CD4-positive, alpha-beta T cell (primary cell): ENCODE data around the gene HEATR3. TPM values are rescaled to one million over a fixed set of nuclear protein-coding genes. Genes with fewer than 3 reads are reported as not detected.

Source experiments
- ATAC-seq: fragments of 200-7000 bp; cut with Tn5 transposase; one replicate; pipeline ENCODE4 v1.10.0; 2022; ENCODE audit warnings: mild to moderate bottlenecking; ENCODE audit not compliant: poor library complexity
- CTCF ChIA-PET: fragments of 350-600 bp; sonication (Branson Sonifier 250); formaldehyde crosslinking; loops from one replicate; lab custom pipeline; 2021; ENCODE audit warnings: antibody characterized with exemption, inconsistent platforms; lab: Charles Lee
- POLR2A ChIA-PET: fragments of 350-600 bp; sonication (Branson Sonifier 250); formaldehyde crosslinking; loops from one replicate; lab custom pipeline; 2021; ENCODE audit warnings: antibody characterized with exemption, inconsistent platforms; lab: Charles Lee
- DNase-seq, 14 experiments: peaks; one replicate each; pipeline ENCODE4 v3.0.0-alpha.2; 2013 to 2020; ENCODE audit warnings: mixed read lengths in 2 of 14
- H3K27ac ChIP-seq, 2 donors: one replicate each; pipeline versions ENCODE4 v1.5.1 to v1.7.0; 2013; ENCODE audit warnings: low read length in 2 of 2, low read depth in 1 of 2, mild to moderate bottlenecking in 1 of 2
- H3K27me3 ChIP-seq, 2 experiments: 1 replicate in 1 of 2; 2 replicates in 1 of 2; pipeline versions ENCODE4 v1.6.1 to v1.7.0; 2013; ENCODE audit warnings: low read length in 2 of 2, control low read depth in 1 of 2, mild to moderate bottlenecking in 1 of 2, moderate library complexity in 1 of 2; ENCODE audit not compliant: insufficient read depth in 2 of 2, control insufficient read depth in 1 of 2
- H3K36me3 ChIP-seq: one replicate; pipeline ENCODE4 v1.6.1; 2013; ENCODE audit warnings: low read length, control low read depth; ENCODE audit not compliant: insufficient read depth
- H3K4me1 ChIP-seq: one replicate; pipeline ENCODE4 v1.6.1; 2013; ENCODE audit warnings: low read length, control low read depth; ENCODE audit not compliant: insufficient read depth
- H3K4me3 ChIP-seq: one replicate; pipeline ENCODE4 v1.5.1; 2013; ENCODE audit warnings: mild to moderate bottlenecking, low read length, moderate library complexity
- H3K9me3 ChIP-seq, 2 experiments: 1 replicate in 1 of 2; 2 replicates in 1 of 2; pipeline versions ENCODE4 v1.6.1 to v1.7.0; 2013; ENCODE audit warnings: low read length in 2 of 2, mild to moderate bottlenecking in 2 of 2, control low read depth in 1 of 2, moderate library complexity in 1 of 2; ENCODE audit not compliant: control insufficient read depth in 1 of 2, insufficient read depth in 1 of 2
- H3K27ac Mint-ChIP-seq: one replicate; pipeline ENCODE4 v1.8.0; 2020; ENCODE audit warnings: mixed read lengths
- H3K27me3 Mint-ChIP-seq: one replicate; pipeline ENCODE4 v1.8.0; 2021; ENCODE audit warnings: mixed read lengths
- H3K36me3 Mint-ChIP-seq: one replicate; pipeline ENCODE4 v1.8.0; 2021; ENCODE audit warnings: low read depth, mixed read lengths
- H3K4me1 Mint-ChIP-seq: one replicate; pipeline ENCODE4 v1.8.0; 2021; ENCODE audit warnings: low read depth, mixed read lengths
- H3K4me3 Mint-ChIP-seq: one replicate; pipeline ENCODE4 v1.8.0; 2020; ENCODE audit warnings: mild to moderate bottlenecking, mixed read lengths
- H3K9me3 Mint-ChIP-seq: one replicate; pipeline ENCODE4 v1.8.0; 2020; ENCODE audit warnings: mixed read lengths
- intact Hi-C, 2 experiments: fragments of 100-400 bp; cut with DNase I in 1 of 2; cut with micrococcal nuclease in 1 of 2; formaldehyde crosslinking; loops; one replicate each; pipeline versions ENCODE4 v1.15.1 to v1.9.0; 2023 to 2025; cut with DNase I, micrococcal nuclease
- total RNA-seq, 174 experiments: library from RNA in 2 of 174; stranded (reverse) in 2 of 174; gene quantifications; one replicate each; pipeline ENCODE4 v1.2.3 and lab custom pipeline; 2021 to 2026
- TF ChIP-seq, protein P1 (sequence below): fragments of 200-600 bp; IDR thresholded peaks from one replicate; pipeline ENCODE4 v1.8.0; 2022; ENCODE audit warnings: antibody characterized with exemption, mild to moderate bottlenecking

The HEATR3 gene
- total RNA-seq, 2 experiments from 2014 or later, result 10.1 to 10.6 TPM

GRCh38 chr16:50058091-50058771 is 7.5 kb upstream of the HEATR3 start:
- Histone ChIP-seq H3K4me1 (no peaks in the 10 kb centered on the region), H3K4me3 (no peak overlapping the region), H3K9me3 (peaks cover 4 to 13% of the 10 kb centered on the region in 2 experiments), H3K27ac (no peak overlapping the region), H3K27me3 (no peaks in the 10 kb centered on the region), H3K36me3 (no peaks in the 10 kb centered on the region)
- Mint-ChIP-seq H3K9me3 (peaks cover 6% of the 10 kb centered on the region), H3K27ac (no peak overlapping the region), H3K36me3 (no peaks in the 10 kb centered on the region), H3K27me3 (no peaks in the 10 kb centered on the region), H3K4me1 (no peaks in the 10 kb centered on the region), H3K4me3 (no peak overlapping the region)
- ChIA-PET CTCF (no interaction called here), POLR2A (no interaction called here)
- DNase-seq, result no peak
- no peak for ATAC-seq
- intact Hi-C loops, result no loop called here
- TF ChIP-seq, protein P1, sequence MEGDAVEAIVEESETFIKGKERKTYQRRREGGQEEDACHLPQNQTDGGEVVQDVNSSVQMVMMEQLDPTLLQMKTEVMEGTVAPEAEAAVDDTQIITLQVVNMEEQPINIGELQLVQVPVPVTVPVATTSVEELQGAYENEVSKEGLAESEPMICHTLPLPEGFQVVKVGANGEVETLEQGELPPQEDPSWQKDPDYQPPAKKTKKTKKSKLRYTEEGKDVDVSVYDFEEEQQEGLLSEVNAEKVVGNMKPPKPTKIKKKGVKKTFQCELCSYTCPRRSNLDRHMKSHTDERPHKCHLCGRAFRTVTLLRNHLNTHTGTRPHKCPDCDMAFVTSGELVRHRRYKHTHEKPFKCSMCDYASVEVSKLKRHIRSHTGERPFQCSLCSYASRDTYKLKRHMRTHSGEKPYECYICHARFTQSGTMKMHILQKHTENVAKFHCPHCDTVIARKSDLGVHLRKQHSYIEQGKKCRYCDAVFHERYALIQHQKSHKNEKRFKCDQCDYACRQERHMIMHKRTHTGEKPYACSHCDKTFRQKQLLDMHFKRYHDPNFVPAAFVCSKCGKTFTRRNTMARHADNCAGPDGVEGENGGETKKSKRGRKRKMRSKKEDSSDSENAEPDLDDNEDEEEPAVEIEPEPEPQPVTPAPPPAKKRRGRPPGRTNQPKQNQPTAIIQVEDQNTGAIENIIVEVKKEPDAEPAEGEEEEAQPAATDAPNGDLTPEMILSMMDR, result no peak

GRCh38 chr16:50059111-50059510 is 6.7 kb upstream of the HEATR3 start:
- ChIA-PET CTCF (no interaction called here), POLR2A (no interaction called here)
- Histone ChIP-seq H3K27ac (no peak overlapping the region), H3K27me3 (no peaks in the 10 kb centered on the region), H3K9me3 (peaks cover 4 to 13% of the 10 kb centered on the region in 2 experiments), H3K4me3 (no peak overlapping the region), H3K36me3 (no peaks in the 10 kb centered on the region), H3K4me1 (no peaks in the 10 kb centered on the region)
- Mint-ChIP-seq H3K9me3 (peaks cover 6% of the 10 kb centered on the region), H3K27me3 (no peaks in the 10 kb centered on the region), H3K36me3 (no peaks in the 10 kb centered on the region), H3K4me1 (no peaks in the 10 kb centered on the region), H3K27ac (no peak overlapping the region), H3K4me3 (no peak overlapping the region)
- no peak for DNase-seq
- intact Hi-C loops, result no loop called here
- TF ChIP-seq, protein P1, result no peak
- ATAC-seq, result no peak

DNA sequence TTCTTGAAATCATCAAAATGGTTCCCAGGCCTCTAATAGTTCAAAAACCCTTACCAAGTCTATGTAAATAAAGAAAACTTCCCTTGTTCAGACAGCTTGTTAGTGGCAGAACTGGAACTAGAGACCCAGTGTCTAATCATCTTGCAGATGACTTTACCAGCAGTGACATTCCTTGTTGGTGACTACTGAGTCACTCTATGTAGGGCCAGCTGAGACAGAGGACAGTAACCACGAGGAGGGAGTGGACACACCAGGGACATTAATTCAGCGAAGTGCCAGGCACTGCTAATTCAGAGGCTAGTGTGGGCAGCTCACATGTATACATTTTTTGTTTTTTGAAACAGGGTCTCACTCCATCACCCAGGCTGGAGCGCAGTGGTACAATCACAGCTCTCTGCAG is 6.1 kb upstream of the HEATR3 start:
- intact Hi-C loops, result loop anchor here in 1 of 2 experiments (10.0 kb wide), 3 partner anchors 205 to 485 kb away; partner anchors contain the start of genes BRD7, NKD1 and ZNF423

More for the DNA sequence above, 6.1 kb upstream of the HEATR3 start:
- H3K4me3 Mint-ChIP-seq, result no peak overlapping the region
- no peak overlapping the region for H3K27ac Mint-ChIP-seq
- no peaks in the 10 kb centered on the region for H3K27me3 ChIP-seq
- DNase-seq (no peak), ATAC-seq (no peak)
- peaks cover 6% of the 10 kb centered on the region for H3K9me3 Mint-ChIP-seq
- no peaks in the 10 kb centered on the region for H3K4me1 Mint-ChIP-seq
- no peaks in the 10 kb centered on the region for H3K27me3 Mint-ChIP-seq
- no peaks in the 10 kb centered on the region for H3K36me3 ChIP-seq
- TF ChIP-seq, protein P1, result no peak
- no peaks in the 10 kb centered on the region for H3K4me1 ChIP-seq
- POLR2A ChIA-PET, result no interaction called here
- no peaks in the 10 kb centered on the region for H3K36me3 Mint-ChIP-seq
- CTCF ChIA-PET, result no interaction called here
- H3K27ac ChIP-seq, result no peak overlapping the region
- peaks cover 2 to 13% of the 10 kb centered on the region in 2 experiments for H3K9me3 ChIP-seq
- no peak overlapping the region for H3K4me3 ChIP-seq
